ENCODE measurements around the gene RAPGEF2. TPM values are rescaled to one million over a fixed set of nuclear protein-coding genes. Genes with fewer than 3 reads are reported as not detected.

Gene RAPGEF2
- total RNA-seq, 1 donor from 2014 or later, result 40.6 TPM

DNA sequence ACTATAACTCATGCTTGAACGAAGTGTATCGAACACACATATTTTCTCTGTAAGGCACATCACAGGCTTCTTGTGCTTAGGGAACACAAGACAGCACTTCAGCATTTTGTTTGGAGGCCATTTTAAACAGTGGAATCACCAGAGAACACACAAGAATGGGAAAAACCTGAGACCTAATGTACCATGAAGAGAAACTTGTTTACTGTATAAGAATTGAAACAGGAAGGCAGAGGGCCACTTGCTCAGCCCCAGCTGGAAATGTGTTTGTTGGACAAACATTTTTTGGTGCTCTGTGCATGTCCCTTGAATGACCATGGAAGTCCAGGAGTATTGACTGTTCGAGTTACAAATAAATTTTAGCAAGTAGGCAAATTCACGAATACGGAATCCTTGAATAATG is 47.5 kb downstream of the RAPGEF2 start:
- no peak overlapping the region for H3K27ac Mint-ChIP-seq
- DNase-seq (ENCODE audit: extremely low spot score, unreplicated experiment), result no peak
- H3K9me3 Mint-ChIP-seq, result peaks cover 3% of the 10 kb centered on the region
- H3K4me3 Mint-ChIP-seq, result no peak overlapping the region
- peaks cover 27% of the 10 kb centered on the region for H3K4me1 Mint-ChIP-seq (ENCODE audit: unreplicated experiment)
- no peaks in the 10 kb centered on the region for H3K27me3 Mint-ChIP-seq
- TF ChIP-seq, protein P1, sequence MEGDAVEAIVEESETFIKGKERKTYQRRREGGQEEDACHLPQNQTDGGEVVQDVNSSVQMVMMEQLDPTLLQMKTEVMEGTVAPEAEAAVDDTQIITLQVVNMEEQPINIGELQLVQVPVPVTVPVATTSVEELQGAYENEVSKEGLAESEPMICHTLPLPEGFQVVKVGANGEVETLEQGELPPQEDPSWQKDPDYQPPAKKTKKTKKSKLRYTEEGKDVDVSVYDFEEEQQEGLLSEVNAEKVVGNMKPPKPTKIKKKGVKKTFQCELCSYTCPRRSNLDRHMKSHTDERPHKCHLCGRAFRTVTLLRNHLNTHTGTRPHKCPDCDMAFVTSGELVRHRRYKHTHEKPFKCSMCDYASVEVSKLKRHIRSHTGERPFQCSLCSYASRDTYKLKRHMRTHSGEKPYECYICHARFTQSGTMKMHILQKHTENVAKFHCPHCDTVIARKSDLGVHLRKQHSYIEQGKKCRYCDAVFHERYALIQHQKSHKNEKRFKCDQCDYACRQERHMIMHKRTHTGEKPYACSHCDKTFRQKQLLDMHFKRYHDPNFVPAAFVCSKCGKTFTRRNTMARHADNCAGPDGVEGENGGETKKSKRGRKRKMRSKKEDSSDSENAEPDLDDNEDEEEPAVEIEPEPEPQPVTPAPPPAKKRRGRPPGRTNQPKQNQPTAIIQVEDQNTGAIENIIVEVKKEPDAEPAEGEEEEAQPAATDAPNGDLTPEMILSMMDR (conservative IDR thresholded peaks at IDR 0.05), result no peak
- no peaks in the 10 kb centered on the region for H3K36me3 Mint-ChIP-seq

DNA sequence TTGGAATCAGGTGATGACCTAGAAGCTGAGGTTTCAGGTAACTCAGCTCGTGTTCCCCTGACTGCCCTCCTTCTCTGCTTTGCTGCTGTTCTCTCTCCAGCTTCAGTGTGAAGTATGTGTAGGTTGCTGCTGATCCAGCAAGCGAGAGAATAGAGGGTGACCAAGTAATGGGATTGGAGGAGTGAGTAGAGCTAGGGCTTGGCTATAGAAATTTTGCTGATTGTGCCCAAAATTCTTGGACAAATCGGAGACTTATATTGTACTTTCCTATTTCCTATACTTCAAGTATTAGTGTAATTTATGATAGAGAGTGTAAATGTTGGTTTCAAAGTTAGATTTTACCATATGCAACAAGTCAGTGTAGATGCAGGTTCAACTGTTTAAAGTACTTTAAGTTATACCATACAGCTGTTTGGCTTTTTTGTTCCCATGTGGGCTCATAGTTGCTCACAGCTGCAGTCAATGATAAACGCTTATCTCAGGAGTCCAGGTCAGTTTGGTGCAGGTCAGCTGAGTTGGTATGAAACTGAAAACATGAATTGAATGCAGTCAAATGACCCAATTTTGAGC is 48.0 kb downstream of the RAPGEF2 start:
- TF ChIP-seq, protein P1 (conservative IDR thresholded peaks at IDR 0.05), result no peak

DNA sequence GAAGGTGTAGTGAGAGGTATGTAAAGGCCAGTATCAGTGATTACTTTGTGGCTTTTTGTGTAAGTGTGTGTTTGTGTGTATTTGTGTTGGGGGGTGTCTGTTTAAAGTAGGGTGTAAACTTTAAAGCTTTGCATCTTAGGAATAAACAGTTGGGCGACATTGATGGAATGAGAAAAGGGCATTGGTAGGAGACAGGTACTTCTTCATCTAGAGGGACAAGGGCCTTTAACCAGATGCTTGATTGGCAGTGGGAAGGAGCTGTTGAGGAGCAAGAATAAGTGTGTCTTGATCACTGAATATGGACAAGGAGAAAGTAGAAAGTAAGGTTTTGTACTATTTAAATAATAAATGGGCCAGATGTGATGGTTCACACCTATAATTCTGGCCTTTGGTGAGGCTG is 48.8 kb downstream of the RAPGEF2 start:
- peaks cover 3% of the 10 kb centered on the region for H3K9me3 Mint-ChIP-seq
- no peaks in the 10 kb centered on the region for H3K27me3 Mint-ChIP-seq
- no peak overlapping the region for H3K27ac Mint-ChIP-seq
- no peaks in the 10 kb centered on the region for H3K36me3 Mint-ChIP-seq
- DNase-seq (ENCODE audit: extremely low spot score, unreplicated experiment), result no peak
- H3K4me1 Mint-ChIP-seq (ENCODE audit: unreplicated experiment), result peaks cover 26% of the 10 kb centered on the region
- TF ChIP-seq, protein P1 (conservative IDR thresholded peaks at IDR 0.05), result no peak
- H3K4me3 Mint-ChIP-seq, result no peak overlapping the region

More for the DNA sequence above, 48.0 kb downstream of the RAPGEF2 start:
- Mint-ChIP-seq H3K9me3 (peaks cover 3% of the 10 kb centered on the region), H3K4me1 (ENCODE audit: unreplicated experiment) (peaks cover 29% of the 10 kb centered on the region), H3K27ac (no peak overlapping the region), H3K36me3 (no peaks in the 10 kb centered on the region), H3K27me3 (no peaks in the 10 kb centered on the region), H3K4me3 (no peak overlapping the region)
- DNase-seq (ENCODE audit: extremely low spot score, unreplicated experiment), result no peak

DNA sequence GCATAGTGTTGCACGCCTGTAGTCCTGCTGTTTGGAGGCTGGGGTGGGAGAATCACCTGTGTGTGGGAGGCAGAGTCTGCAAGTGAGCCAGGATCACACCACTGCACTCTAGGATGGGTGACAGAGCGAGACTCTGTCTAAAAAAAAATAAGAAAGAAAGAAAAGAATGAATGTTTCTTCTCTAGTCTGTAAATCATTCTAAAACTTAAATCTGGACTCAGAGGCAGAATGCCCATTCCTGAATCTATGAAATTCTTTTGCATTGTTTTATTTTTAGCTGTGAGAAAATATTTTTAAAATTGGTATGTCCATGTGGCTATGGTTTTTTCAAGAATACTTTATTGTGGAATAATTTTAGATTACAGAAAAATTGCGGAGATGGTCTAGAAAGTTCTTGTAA is 49.3 kb downstream of the RAPGEF2 start:
- Mint-ChIP-seq H3K27me3 (no peaks in the 10 kb centered on the region), H3K27ac (no peak overlapping the region), H3K9me3 (peaks cover 3% of the 10 kb centered on the region), H3K36me3 (no peaks in the 10 kb centered on the region), H3K4me1 (ENCODE audit: unreplicated experiment) (peaks cover 23% of the 10 kb centered on the region), H3K4me3 (no peak overlapping the region)
- TF ChIP-seq, protein P1 (conservative IDR thresholded peaks at IDR 0.05), result no peak
- DNase-seq (ENCODE audit: extremely low spot score, unreplicated experiment), result no peak

DNA sequence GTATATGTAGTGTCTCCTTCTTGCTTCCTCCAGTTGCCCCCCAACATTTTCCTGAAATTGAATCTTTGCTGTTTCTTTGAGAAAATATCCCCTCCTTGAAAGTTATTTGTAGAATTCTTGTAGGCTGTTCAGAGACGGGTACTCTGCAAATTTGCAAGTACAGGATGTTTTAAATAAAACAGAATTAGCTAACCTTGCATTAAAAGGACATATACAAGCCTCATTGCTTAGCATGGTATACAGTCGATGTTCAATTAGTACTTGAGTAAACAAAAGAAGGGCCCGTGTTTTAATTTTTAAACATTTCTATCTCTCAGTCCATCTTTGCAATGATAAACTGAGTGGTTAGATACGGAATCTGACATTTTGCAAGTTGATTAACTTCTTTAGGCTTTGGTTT is 50.8 kb downstream of the RAPGEF2 start:
- Mint-ChIP-seq H3K27me3 (no peaks in the 10 kb centered on the region), H3K9me3 (peaks cover 3% of the 10 kb centered on the region), H3K36me3 (no peaks in the 10 kb centered on the region), H3K27ac (no peak overlapping the region), H3K4me3 (no peak overlapping the region), H3K4me1 (ENCODE audit: unreplicated experiment) (peaks cover 23% of the 10 kb centered on the region)
- TF ChIP-seq, protein P1 (conservative IDR thresholded peaks at IDR 0.05), result no peak
- no peak for DNase-seq (ENCODE audit: extremely low spot score, unreplicated experiment)

DNA sequence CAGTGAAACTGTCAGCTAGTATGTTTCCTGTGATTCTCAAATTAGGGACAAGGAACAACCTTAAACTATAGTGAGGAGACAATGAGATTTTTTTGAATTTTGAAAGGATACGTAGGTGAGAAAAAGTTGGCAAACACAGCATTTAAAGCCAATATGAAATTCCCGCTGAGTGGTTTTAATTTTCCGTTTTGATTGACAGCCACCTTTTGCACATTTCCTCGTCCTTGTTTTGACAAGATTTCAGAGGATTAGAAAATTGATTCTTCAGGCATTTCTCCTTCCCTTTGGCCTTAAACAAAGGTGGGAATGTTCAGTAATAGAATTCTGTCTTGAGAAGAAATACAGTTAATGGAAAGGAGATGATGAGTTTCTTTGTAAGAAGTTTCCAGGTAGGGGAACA is 52.2 kb downstream of the RAPGEF2 start:
- Mint-ChIP-seq H3K4me1 (ENCODE audit: unreplicated experiment) (peaks cover 29% of the 10 kb centered on the region), H3K9me3 (no peaks in the 10 kb centered on the region), H3K4me3 (no peak overlapping the region), H3K27ac (no peak overlapping the region), H3K27me3 (no peaks in the 10 kb centered on the region), H3K36me3 (no peaks in the 10 kb centered on the region)
- DNase-seq (ENCODE audit: extremely low spot score, unreplicated experiment), result no peak
- TF ChIP-seq, protein P1 (conservative IDR thresholded peaks at IDR 0.05), result no peak

All from type B pancreatic cell (in vitro differentiated cells).